HG03064 (cell line): Measurements from ENCODE around the gene TMCC2.
"Not testable (repeated sequence)": the region's sequence is repeated elsewhere in the genome, so short reads cannot be mapped to it uniquely, and the experiment has no call there.

ENCODE experiments used
- ATAC-seq: cut with Tn5 transposase; IDR thresholded peaks from one replicate; pipeline ENCODE4 v1.9.1; 2021; ENCODE audit warnings: low read depth; ENCODE audit not compliant: unreplicated experiment

Gene TMCC2

DNA sequence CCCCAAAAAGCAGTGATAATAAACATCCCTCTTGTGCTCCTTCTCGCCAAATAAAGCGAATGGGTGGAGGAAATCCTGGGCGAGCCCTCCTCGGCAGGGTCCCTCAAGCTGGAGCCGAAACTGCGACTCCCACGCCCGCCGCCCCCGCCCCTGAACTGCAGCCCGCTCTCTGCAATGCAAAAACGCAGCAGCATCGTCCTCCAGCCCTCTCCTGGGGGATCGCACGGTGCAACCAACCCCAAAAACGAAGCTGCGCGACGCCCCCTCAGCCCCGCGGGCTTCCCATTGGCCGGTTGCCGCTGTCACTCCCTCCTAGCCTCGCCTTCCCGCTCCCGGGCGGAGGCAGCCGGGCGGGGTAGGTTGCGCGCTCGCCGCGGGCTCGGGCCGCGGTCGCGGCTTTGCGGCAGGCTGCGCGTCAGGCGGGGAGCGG is at the start of gene TMCC2:
TMCC2 (plus strand) TSS at position 363 of the 430 bp plus-strand sequence. CDS start 619 bp downstream, outside the sequence.
- no peak for ATAC-seq

GRCh38 chr1:205179842-205180241 is 47.9 kb upstream of the TMCC2 start:
- no peak for ATAC-seq

DNA sequence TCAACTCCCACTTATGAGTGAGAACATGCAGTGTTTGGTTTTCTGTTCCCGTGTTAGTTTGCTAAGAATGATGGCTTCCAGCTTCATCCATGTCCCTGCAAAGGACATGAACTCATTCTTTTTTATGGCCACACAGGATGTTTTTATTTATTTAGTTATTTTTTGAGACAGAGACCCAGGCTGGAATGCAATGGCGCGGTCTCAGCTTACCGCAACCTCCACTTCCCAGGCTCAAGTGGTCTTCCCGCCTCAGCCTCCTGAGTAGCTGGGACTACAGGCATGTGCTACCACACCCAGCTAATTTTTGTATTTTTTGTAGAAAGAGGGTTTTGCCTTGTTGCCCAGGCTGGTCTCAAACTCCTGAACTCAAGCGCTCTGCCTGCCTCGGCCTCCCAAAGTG is 47.4 kb upstream of the TMCC2 start:
- ATAC-seq = not testable (repeated sequence)

DNA sequence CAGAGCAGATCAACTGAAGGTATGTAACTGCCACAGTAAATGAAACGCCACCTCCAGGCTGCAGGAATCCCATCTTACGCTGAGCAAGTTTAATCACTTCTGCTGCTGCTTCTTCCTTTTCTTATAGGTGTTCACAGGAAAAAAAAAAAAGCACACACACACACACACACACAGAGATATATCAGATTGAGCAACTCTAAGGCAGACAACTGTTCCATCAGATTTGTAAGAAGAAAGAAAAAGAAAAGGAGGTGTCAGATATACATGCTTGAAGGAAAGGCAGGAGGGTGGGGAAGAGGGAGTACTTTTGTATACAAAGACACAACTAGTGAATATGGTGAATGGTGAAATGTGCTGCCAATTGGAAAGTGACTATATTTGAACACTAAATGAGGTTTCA is 44.8 kb upstream of the TMCC2 start:
- no peak for ATAC-seq

- ATAC-seq = no peak
Observed at GRCh38 chr1:205183676-205184335, 43.9 kb upstream of the TMCC2 start.

DNA sequence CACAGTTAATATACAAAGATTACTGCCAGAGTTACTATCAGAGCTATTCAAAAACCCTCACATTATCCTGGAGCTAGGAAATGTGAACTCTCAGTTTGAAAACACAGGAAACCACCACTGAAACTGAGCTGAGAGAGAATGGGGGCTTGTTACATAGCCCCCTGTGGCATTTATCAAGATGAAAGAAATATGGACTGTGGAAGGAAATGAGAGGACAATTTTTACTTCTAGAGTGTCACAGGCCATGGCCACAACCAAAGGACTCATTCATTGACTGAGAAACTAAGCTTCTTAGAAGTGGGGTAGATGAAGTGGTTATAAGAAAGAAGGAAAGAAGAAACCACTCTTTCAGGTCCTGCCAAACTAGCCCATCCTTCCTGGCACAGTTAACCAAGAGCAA is 41.6 kb upstream of the TMCC2 start:
- no peak for ATAC-seq

DNA sequence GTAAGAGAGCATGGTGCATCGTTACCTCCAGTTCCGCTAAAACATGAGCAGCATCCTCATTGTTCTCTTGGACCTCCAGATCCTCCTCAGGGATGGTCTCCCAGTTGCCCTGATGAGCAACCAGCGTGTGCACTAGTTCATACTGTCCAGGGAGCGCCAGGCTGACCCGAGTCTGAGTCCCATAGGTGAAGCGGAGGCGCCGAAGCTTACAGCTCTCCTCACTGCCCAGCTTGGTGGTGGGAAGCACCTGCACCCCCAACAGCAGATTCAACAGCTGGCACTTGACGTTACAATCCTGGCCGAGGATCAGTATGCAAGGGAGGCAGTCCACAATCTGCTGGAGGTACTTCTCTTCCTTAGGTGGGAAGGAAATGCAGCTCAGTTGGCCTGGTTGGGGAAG is 40.3 kb upstream of the TMCC2 start:
- no peak for ATAC-seq

DNA sequence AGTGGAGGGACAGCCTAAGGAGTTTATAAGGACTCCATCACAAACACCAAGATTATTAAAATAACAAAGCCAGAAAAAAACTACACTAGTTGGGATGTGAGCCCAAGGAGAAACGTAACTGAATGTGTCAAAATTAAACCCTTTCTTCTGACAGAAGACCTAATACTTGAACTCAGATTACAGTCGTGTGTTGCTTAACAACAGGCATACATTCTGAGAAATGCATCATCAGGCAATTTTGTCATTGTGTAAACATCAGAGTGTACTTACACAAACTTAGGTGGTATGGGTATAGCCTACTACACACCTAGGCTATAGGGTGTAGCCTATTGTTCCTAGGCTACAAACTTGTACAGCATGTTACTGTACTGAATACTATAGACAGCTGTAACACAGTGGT is 39.6 kb upstream of the TMCC2 start:
- ATAC-seq = no peak

GRCh38 chr1:205188596-205188995 is 39.1 kb upstream of the TMCC2 start:
- no peak for ATAC-seq

- ATAC-seq = no peak
Observed at GRCh38 chr1:205189131-205189530, 38.6 kb upstream of the TMCC2 start.

DNA sequence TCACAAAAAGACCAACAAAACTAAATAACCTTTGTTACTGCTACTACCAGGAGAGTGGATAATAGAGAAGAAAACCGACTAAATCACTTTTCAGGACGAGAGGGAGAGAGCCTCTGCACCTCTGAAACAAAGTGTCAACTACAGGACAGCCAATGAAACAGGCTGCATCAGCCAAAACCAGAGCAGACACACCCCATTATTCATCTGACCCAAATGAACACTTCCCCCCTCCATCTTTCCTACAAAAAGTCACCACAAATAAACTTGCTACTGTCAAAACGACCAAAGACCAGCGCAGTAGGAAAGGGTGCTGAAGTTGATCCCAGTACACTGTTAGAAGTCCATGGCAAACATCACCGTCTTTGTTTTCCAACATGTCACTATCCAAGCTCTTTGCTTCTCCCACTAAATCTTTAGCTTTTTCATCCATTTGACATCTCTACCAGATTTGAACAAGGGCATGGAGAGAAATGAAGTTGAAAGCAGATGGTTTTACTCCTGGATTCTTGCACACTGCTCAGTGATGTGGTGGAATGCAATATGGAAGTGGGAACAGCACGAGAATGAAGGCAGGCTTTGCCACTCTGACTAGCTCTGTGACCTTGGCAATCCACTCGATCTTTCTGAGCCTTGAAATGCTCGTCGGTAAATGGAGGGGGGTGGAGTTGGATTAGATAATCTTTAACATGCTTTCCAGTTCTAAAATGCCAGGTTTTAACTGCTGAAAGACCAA is 36.7 kb upstream of the TMCC2 start:
- ATAC-seq = no peak

DNA sequence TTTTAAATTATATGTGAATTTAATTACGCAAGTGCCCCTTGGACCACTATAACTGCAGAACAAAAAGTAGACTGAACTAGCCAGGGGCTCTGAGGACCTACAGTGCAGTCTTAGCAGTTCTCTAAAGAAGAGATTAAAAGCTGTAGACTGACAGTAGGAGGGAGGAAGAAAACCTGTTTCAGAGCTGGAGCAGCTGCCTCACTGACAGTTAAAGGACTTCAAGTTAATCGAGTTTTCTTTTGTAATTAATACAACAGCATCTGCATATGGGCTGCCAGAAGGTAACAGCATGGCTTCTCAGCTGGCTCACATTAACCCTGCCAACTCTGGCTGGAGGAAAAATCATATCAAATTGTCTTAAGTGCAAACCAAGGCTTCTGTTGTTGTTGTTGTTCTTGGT is 36.1 kb upstream of the TMCC2 start:
- no peak for ATAC-seq

- no peak for ATAC-seq
Observed at GRCh38 chr1:205192287-205192686, 35.5 kb upstream of the TMCC2 start.

GRCh38 chr1:205199090-205199930 is 28.4 kb upstream of the TMCC2 start:
- ATAC-seq = no peak

GRCh38 chr1:205199931-205200299 is 27.8 kb upstream of the TMCC2 start:
- ATAC-seq = no peak

GRCh38 chr1:205204552-205204951 is 23.2 kb upstream of the TMCC2 start:
- no peak for ATAC-seq

DNA sequence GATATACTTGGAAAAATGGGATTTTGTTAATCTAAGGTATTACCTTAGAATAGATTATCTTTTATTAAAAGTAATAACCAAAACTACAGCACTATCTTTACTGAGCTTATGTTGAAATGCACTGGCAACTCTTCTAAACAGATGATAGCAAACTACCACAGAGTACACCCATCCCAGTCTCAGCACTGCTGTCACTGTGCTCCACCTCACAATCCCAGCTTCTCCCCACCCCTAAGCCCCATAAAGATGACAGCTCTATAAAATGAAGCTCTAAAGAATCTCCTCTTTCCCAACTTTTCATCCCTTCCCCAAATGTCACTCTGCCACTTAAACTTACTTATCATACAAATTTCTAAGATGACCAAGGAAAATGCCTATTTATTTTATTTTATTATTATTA is 22.7 kb upstream of the TMCC2 start:
- ATAC-seq = no peak

GRCh38 chr1:205208811-205209210 is 18.9 kb upstream of the TMCC2 start:
- no peak for ATAC-seq

- no peak for ATAC-seq
Observed at GRCh38 chr1:205210756-205211168, 17.0 kb upstream of the TMCC2 start.

GRCh38 chr1:205211169-205211838 is 16.4 kb upstream of the TMCC2 start, which contains the start of gene DSTYK:
TSS of gene DSTYK (minus strand) at chr1:205211702. CDS start at chr1:205211535, 167 bp downstream.
- peak; percentile 77 for ATAC-seq
